GM12872 (cell line): ENCODE measurements around the gene HPCA.

Experiments used
- TF ChIP-seq, protein P1 (sequence below): IDR thresholded peaks from 3 replicates; pipeline ENCODE4 v1.5.1; 2011; ENCODE audit warnings: low read depth, mild to moderate bottlenecking, low read length, moderate library complexity; ENCODE audit not compliant: insufficient read depth

Gene HPCA

DNA sequence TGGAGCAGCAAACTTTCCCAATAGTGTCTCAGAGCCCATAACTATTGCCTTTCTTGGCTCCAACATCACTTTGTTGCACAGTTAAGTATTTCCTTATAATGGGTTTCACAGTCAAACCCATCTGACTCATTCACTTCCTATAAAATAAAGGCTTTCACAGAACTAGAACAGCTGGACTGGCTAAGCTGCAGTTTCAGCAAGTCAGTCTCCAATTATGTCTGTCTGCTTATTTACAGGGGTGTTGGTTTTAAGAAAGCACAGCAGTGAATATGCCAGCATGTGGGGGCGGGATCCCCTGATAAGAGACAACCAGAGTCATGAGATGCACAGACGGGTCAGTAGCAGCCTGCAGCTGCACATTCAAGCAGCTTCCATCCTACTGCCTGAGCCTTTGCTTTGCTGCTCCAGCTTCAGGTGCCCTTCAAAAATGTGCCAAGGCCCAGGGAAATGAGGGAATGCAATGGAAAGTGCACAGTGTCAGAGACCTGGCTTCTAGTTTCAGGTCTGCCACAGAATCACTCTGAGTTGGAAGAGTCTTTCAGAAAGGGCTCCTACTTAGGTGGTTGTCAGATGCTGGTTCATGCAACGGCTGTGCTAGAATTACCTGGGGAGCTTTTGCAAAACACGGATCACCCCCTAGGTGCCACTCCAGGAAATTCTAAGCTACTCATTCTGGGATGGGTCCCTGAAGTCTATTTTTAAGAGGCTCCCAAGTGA lies 53.5 kb downstream of the HPCA start:
- TF ChIP-seq, protein P1, sequence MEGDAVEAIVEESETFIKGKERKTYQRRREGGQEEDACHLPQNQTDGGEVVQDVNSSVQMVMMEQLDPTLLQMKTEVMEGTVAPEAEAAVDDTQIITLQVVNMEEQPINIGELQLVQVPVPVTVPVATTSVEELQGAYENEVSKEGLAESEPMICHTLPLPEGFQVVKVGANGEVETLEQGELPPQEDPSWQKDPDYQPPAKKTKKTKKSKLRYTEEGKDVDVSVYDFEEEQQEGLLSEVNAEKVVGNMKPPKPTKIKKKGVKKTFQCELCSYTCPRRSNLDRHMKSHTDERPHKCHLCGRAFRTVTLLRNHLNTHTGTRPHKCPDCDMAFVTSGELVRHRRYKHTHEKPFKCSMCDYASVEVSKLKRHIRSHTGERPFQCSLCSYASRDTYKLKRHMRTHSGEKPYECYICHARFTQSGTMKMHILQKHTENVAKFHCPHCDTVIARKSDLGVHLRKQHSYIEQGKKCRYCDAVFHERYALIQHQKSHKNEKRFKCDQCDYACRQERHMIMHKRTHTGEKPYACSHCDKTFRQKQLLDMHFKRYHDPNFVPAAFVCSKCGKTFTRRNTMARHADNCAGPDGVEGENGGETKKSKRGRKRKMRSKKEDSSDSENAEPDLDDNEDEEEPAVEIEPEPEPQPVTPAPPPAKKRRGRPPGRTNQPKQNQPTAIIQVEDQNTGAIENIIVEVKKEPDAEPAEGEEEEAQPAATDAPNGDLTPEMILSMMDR = no peak

DNA sequence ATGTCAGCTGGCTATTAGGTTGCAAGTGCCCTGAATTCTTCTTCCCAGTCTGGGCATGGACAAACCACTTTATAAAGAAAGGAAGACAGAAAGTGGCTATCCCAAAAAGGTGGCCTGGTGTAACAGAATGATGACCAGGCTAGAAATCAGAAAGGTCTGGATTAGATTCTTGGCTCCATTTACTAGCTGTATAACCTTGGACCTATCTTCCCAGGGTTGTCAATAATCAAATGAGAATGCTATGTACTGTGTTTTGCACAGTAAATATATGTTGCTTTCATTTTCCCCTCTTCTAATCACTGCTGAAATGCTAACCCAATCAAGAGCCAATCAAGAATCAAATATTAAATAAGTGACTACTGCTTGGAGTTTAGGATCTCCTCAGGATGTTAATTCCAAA lies 57.9 kb downstream of the HPCA start:
- TF ChIP-seq, protein P1 = no peak
